ENCODE results near the gene PABPN1L. TPM values are rescaled to one million over a fixed set of nuclear protein-coding genes. Genes with fewer than 3 reads are reported as not detected.
A peak's percentile ranks its signal among the peaks of the same experiment; 100 is the strongest.

PABPN1L gene
- total and polyA plus RNA-seq, 2 of the 13 experiments (the other 11 are each of a cell fraction or from before 2014, with no cell fraction given) = not detected

GRCh38 chr16:88820385-88821025 is 46.0 kb downstream of the PABPN1L start:
- ChIA-PET POLR2A (interaction anchor here (1.5 kb wide), 1 partner anchor 9 kb away, joined by 5 read pairs; the partner anchor contains the start of gene APRT), CTCF (ENCODE audit: low intra/inter-chr PET ratio, low total read pairs) (no interaction called here)
- no peaks in the 10 kb centered on the region for H3K79me2 ChIP-seq (ENCODE audit: insufficient read depth, low read length)
- H3K27ac ChIP-seq (ENCODE audit: extremely low read length, insufficient read depth, low read length) = no peak overlapping the region
- 85% methylated on average over 20 of the region's 20 CpGs for WGBS (ENCODE audit: low lambda C conversion rate)
- BruUV-seq (replicated peaks) = no TSS peak
- no peaks in the 10 kb centered on the region for H3K9me3 ChIP-seq (ENCODE audit: low read length)
- peaks cover 0 to 5% of the 10 kb centered on the region in 2 experiments; a peak in 1 of 5 replicates for H3K27me3 ChIP-seq (ENCODE audit: control insufficient read depth in 1 of 2, insufficient read depth in 2 of 2, low read length in 2 of 2)
- in situ Hi-C loops (cut with HindIII; ENCODE audit: extremely low pct_ligation_motif_present, low pct_unique_long_range_greater_than_20kb) (no loop called here), intact Hi-C loops (cut with micrococcal nuclease; ENCODE audit: unreplicated experiment) (no loop called here)
- TF ChIP-seq CREBL2 (CRISPR knock-in tag; IDR thresholded peaks at IDR 0.05; ENCODE audit: borderline replicate concordance) (no peak), SUZ12 (IDR thresholded peaks at IDR 0.05; ENCODE audit: low read depth, low read length) (no peak), HNF4A (CRISPR knock-in tag; IDR thresholded peaks at IDR 0.05) (no peak), ZNF317 (CRISPR knock-in tag; IDR thresholded peaks at IDR 0.05) (no peak), ZSCAN9 (CRISPR knock-in tag; IDR thresholded peaks at IDR 0.05; ENCODE audit: borderline replicate concordance) (no peak), YY1 (IDR thresholded peaks at IDR 0.05; ENCODE audit: insufficient read depth, insufficient replicate concordance, low read depth, low read length) (no peak)
- H3K4me2 ChIP-seq (ENCODE audit: low read depth, low read length) = no peak overlapping the region
- DNase-seq (ENCODE audit: low spot score) (no peak), ATAC-seq (no peak), FAIRE-seq (no peak)
- peaks cover 27% of the 10 kb centered on the region for H3K4me1 ChIP-seq (ENCODE audit: insufficient read depth, low read length)
- H3K36me3 ChIP-seq (replicated peaks in 1 of 2; ENCODE audit: control insufficient read depth in 1 of 2, insufficient read depth in 2 of 2, low read length in 2 of 2) = no peaks in the 10 kb centered on the region
- no peak overlapping the region for H2AFZ ChIP-seq (ENCODE audit: low read length)
- H3K9ac ChIP-seq (ENCODE audit: insufficient read depth, low read depth, low read length) = no peak overlapping the region
- no peak overlapping the region for H3K4me3 ChIP-seq (replicated peaks in 1 of 3; ENCODE audit: insufficient read depth in 1 of 3, low read depth in 2 of 3, low read length in 3 of 3)
- H4K20me1 ChIP-seq (ENCODE audit: insufficient read depth, low read length) = no peaks in the 10 kb centered on the region

- FAIRE-seq = no peak
- Histone ChIP-seq H3K27ac (ENCODE audit: extremely low read length, insufficient read depth, low read length) (no peak overlapping the region), H3K27me3 (ENCODE audit: control insufficient read depth in 1 of 2, insufficient read depth in 2 of 2, low read length in 2 of 2) (peaks cover 0 to 5% of the 10 kb centered on the region in 2 experiments; a peak in 1 of 5 replicates), H3K36me3 (replicated peaks in 1 of 2; ENCODE audit: control insufficient read depth in 1 of 2, insufficient read depth in 2 of 2, low read length in 2 of 2) (no peaks in the 10 kb centered on the region), H3K9ac (ENCODE audit: insufficient read depth, low read depth, low read length) (no peak overlapping the region), H3K9me3 (ENCODE audit: low read length) (no peaks in the 10 kb centered on the region), H3K4me1 (ENCODE audit: insufficient read depth, low read length) (peaks cover 29% of the 10 kb centered on the region), H4K20me1 (ENCODE audit: insufficient read depth, low read length) (no peaks in the 10 kb centered on the region), H3K79me2 (ENCODE audit: insufficient read depth, low read length) (no peaks in the 10 kb centered on the region), H3K4me3 (replicated peaks in 1 of 3; ENCODE audit: insufficient read depth in 1 of 3, low read depth in 2 of 3, low read length in 3 of 3) (no peak overlapping the region), H2AFZ (ENCODE audit: low read length) (no peak overlapping the region), H3K4me2 (ENCODE audit: low read depth, low read length) (no peak overlapping the region)
- in situ Hi-C loops (cut with HindIII; ENCODE audit: extremely low pct_ligation_motif_present, low pct_unique_long_range_greater_than_20kb) = loop anchor here (5.0 kb wide), 1 partner anchor 348 kb away; no protein-coding TSS in a partner anchor
- 63% methylated on average over 15 of the region's 16 CpGs for WGBS (ENCODE audit: low lambda C conversion rate)
- intact Hi-C loops (cut with micrococcal nuclease; ENCODE audit: unreplicated experiment) = loop anchor here (5.0 kb wide), 2 partner anchors 38 to 348 kb away; partner anchors contain the start of genes GALNS and TRAPPC2L
- CTCF ChIA-PET (ENCODE audit: low intra/inter-chr PET ratio, low total read pairs) = no interaction called here
- no peak for ATAC-seq
- no peak for DNase-seq (ENCODE audit: low spot score)
- POLR2A ChIA-PET = no interaction called here
- no TSS peak for BruUV-seq (replicated peaks)
- TF ChIP-seq ZNF121 (CRISPR knock-in tag; IDR thresholded peaks at IDR 0.05) (no peak), WIZ (CRISPR knock-in tag; IDR thresholded peaks at IDR 0.05) (no peak), ZNF362 (CRISPR knock-in tag; IDR thresholded peaks at IDR 0.05; ENCODE audit: borderline replicate concordance) (no peak), ZNF598 (CRISPR knock-in tag; IDR thresholded peaks at IDR 0.05; ENCODE audit: borderline replicate concordance) (no peak), FUBP1 (CRISPR knock-in tag; IDR thresholded peaks at IDR 0.05; ENCODE audit: borderline replicate concordance) (no peak), ZNF335 (CRISPR knock-in tag; IDR thresholded peaks at IDR 0.05) (peak; percentile 96), RFXANK (CRISPR knock-in tag; IDR thresholded peaks at IDR 0.05) (no peak), ZFY (CRISPR knock-in tag; IDR thresholded peaks at IDR 0.05) (peak; percentile 48; the same call in 1 of the 2 replicates), ZNF691 (CRISPR knock-in tag; IDR thresholded peaks at IDR 0.05; ENCODE audit: borderline replicate concordance, low read depth) (no peak)
Observed at GRCh38 chr16:88819126-88819525, 47.3 kb downstream of the PABPN1L start.

All from HepG2 (cell line).